ENCODE measurements around the gene GRAP2.

The GRAP2 gene

DNA sequence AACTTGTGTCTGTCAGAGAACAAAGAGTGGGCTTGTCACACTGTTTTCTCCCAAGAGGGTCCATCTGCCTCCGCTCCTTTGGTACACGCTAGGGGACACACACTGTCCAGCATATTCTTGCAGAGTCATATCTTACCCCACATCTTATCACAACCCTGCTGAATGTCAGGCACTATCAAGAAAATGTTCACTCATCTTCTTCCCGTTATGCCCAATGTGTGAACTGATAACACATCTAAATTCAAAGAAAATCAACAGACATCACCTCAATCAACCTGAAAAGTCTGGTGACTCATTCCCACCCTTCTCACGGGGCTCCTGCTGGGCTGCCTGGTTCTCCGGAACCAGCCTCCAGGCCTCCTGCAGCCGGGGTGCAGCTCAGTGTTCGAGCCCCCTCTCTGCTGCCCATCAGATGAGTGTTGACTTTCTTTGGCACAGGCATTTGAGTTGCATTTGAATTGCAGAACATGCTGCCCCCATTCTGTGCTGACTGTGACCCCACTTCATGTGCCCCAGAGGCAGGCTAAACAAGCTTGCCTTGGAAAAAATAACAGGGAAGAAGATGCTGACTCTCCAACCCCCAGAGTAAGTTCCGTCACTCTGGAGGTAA lies 19.4 kb downstream of the GRAP2 start:
- Histone ChIP-seq H3K36me3 (no peaks in the 10 kb centered on the region), H3K4me2 (no peak overlapping the region), H3K9me3 (no peaks in the 10 kb centered on the region), H3K4me3 (no peak overlapping the region), H3K9ac (no peak overlapping the region), H3K27ac (no peak overlapping the region), H3K4me1 (0 out of 2 replicates have a peak, but pooled peaks cover 1% of the 10 kb centered on the region), H4K20me1 (no peaks in the 10 kb centered on the region), H3K27me3 (no peaks in the 10 kb centered on the region)
- no peak for TF ChIP-seq Cebpa-rat (IDR thresholded peaks at IDR 0.05)

GRCh38 chr22:39923696-39924095 lies 22.8 kb downstream of the GRAP2 start:
- H3K36me3 ChIP-seq, result no peaks in the 10 kb centered on the region
- H3K4me3 ChIP-seq, result no peak overlapping the region
- H4K20me1 ChIP-seq, result no peaks in the 10 kb centered on the region
- no peak overlapping the region for H3K4me2 ChIP-seq
- no peak overlapping the region for H3K27ac ChIP-seq
- TF ChIP-seq Cebpa-rat (IDR thresholded peaks at IDR 0.05), result no peak
- peaks cover 13% of the 10 kb centered on the region; the same call in 1 of the 2 replicates for H3K4me1 ChIP-seq
- no peaks in the 10 kb centered on the region for H3K27me3 ChIP-seq
- H3K9me3 ChIP-seq, result no peaks in the 10 kb centered on the region
- H3K9ac ChIP-seq, result no peak overlapping the region

DNA sequence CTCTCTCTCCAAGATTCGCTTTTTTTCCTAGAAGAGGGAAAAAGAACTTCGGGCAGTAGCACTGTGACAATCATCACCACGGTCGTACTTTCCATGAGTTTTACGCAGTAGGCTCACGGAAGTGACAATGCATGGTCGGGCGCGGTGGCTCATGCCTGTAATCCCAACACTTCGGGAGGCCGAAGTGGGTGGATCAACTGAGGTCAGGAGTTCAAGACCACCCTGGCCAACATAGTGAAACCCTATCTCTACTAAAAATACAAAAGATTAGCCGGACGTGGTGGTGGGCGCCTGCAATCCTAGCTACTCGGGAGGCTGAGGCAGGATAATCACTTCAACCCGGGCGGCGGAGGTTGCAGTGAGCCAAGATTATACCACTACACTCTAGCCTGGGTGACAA lies 23.4 kb downstream of the GRAP2 start:
- no peak overlapping the region for H3K4me2 ChIP-seq
- H4K20me1 ChIP-seq, result no peaks in the 10 kb centered on the region
- H3K27ac ChIP-seq, result no peak overlapping the region
- H3K4me1 ChIP-seq, result peaks cover 13% of the 10 kb centered on the region; the same call in 1 of the 2 replicates
- no peaks in the 10 kb centered on the region for H3K27me3 ChIP-seq
- no peak for TF ChIP-seq Cebpa-rat (IDR thresholded peaks at IDR 0.05)
- H3K4me3 ChIP-seq, result no peak overlapping the region
- no peak overlapping the region for H3K9ac ChIP-seq
- H3K36me3 ChIP-seq, result no peaks in the 10 kb centered on the region
- no peaks in the 10 kb centered on the region for H3K9me3 ChIP-seq

DNA sequence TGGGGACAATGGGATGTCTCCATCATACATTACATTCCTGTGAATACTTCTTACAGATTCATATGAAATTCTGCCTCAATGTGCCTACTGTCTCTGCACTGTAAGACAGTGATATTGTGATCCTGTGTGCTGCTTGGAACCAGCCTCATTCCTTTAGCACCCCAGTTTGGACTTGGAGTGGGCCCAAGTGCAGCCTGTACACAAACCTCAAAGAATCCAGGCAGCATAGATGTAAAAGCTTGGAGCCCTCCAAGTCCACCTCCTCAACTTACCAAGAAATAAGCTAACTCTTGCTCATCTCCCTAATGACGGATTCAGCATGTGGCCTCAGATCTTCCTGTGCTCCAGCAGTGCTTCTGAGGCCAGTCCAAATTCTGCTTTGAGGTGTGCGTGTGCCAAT lies 24.4 kb downstream of the GRAP2 start:
- Histone ChIP-seq H3K9ac (no peak overlapping the region), H3K4me2 (no peak overlapping the region), H3K9me3 (no peaks in the 10 kb centered on the region), H3K4me1 (peaks cover 13% of the 10 kb centered on the region; the same call in 1 of the 2 replicates), H4K20me1 (no peaks in the 10 kb centered on the region), H3K27me3 (no peaks in the 10 kb centered on the region), H3K36me3 (no peaks in the 10 kb centered on the region), H3K27ac (no peak overlapping the region), H3K4me3 (no peak overlapping the region)
- no peak for TF ChIP-seq Cebpa-rat (IDR thresholded peaks at IDR 0.05)

DNA sequence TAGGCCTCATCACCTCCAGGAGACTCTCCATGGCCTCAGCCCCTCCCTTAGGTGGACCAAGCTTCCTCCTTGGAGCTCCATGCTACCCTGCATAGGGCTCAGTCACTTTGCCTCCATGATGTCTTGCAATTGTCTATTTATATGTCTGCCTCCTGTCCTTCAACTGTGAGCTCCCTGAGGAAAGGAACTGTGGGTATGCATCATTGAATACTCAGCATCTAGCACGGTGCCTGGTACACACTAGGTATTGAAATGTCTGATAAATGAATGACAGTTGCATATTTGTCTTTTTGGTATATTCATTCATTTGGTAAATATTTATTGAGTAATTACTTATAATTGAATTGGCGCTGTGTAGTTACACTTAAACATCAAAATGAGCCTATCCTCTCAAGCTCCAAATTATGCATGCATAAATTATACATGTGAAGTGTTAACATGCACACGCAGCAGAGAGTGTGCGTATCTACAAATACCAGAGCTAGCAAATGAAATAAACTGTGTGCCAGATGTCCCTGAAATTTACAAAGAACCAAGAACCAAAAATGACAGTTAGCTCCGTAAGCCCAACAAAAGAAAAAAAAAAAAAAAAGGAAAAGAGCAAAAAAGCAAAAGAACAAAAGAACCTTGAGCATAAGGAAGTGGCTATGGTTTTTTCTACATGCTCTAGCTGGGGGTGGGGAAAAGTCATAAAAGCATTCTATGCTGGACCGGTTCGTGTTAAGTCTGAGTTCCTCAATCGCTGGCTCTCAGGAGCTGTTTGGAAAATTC lies 25.2 kb downstream of the GRAP2 start:
- peaks cover 18% of the 10 kb centered on the region for H3K4me1 ChIP-seq
- no peaks in the 10 kb centered on the region for H3K36me3 ChIP-seq
- no peaks in the 10 kb centered on the region for H4K20me1 ChIP-seq
- no peak overlapping the region for H3K9ac ChIP-seq
- no peak overlapping the region for H3K27ac ChIP-seq
- 0 out of 2 replicates have a peak overlapping the region, but pooled peaks have one; percentile 1 for H3K4me2 ChIP-seq
- no peaks in the 10 kb centered on the region for H3K27me3 ChIP-seq
- TF ChIP-seq Cebpa-rat (IDR thresholded peaks at IDR 0.05), result no peak
- H3K4me3 ChIP-seq, result no peak overlapping the region
- no peaks in the 10 kb centered on the region for H3K9me3 ChIP-seq

DNA sequence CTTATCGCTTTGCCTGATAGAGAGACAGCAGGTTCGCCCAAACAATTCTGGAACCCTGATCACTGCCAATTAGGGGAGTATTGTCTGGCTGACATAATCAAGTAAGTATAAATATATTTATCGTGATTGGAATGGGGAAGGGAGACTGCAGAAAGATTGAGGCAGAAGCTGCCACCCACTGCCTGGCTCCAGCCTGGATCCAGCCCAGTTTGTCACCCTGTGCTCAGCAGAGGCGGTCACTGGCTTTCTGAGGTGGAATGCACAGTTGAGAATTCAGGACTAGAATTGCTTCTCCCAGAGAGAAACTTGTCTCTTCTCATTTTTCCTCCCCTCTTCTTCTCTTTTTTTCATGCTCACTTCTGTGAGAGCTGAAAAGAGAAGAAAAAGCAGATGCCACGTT lies 25.9 kb downstream of the GRAP2 start:
- no peak overlapping the region for H3K9ac ChIP-seq
- H3K4me2 ChIP-seq, result no peak overlapping the region

DNA sequence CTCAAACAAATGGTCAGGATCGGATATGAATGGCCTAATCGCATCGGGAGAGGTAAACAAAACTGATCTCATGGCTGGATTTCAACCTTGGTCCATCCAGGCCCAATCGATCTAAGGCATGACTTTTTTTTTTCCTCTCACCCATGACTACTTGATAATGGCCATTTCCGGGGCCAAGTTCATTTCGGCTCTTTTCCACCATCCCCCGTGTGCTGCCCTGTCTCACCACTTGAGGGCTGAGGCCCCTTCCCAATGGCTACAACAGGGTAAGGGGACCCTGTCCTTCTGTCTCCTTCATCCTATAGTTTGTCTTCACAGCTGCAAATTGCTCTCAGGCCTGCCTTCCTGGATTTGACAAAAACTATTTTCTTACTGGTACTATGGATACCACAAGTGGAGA lies 26.7 kb downstream of the GRAP2 start:
- Histone ChIP-seq H4K20me1 (no peaks in the 10 kb centered on the region), H3K4me1 (peaks cover 22% of the 10 kb centered on the region), H3K27ac (no peak overlapping the region), H3K27me3 (no peaks in the 10 kb centered on the region), H3K9ac (no peak overlapping the region), H3K4me3 (no peak overlapping the region), H3K36me3 (no peaks in the 10 kb centered on the region), H3K9me3 (no peaks in the 10 kb centered on the region), H3K4me2 (no peak overlapping the region)
- no peak for TF ChIP-seq Cebpa-rat (IDR thresholded peaks at IDR 0.05)

More for the DNA sequence above, 25.9 kb downstream of the GRAP2 start:
- Histone ChIP-seq H3K9me3 (no peaks in the 10 kb centered on the region), H3K27ac (no peak overlapping the region), H3K4me3 (no peak overlapping the region), H3K27me3 (no peaks in the 10 kb centered on the region), H3K4me1 (peaks cover 22% of the 10 kb centered on the region), H3K36me3 (no peaks in the 10 kb centered on the region), H4K20me1 (no peaks in the 10 kb centered on the region)
- no peak for TF ChIP-seq Cebpa-rat (IDR thresholded peaks at IDR 0.05)

GRCh38 chr22:39928536-39929520 lies 27.9 kb downstream of the GRAP2 start:
- Histone ChIP-seq H4K20me1 (no peaks in the 10 kb centered on the region), H3K36me3 (no peaks in the 10 kb centered on the region), H3K4me3 (no peak overlapping the region), H3K4me1 (peaks cover 33% of the 10 kb centered on the region), H3K27ac (no peak overlapping the region), H3K4me2 (no peak overlapping the region), H3K27me3 (no peaks in the 10 kb centered on the region), H3K9ac (no peak overlapping the region), H3K9me3 (no peaks in the 10 kb centered on the region)
- no peak for TF ChIP-seq Cebpa-rat (IDR thresholded peaks at IDR 0.05)

GRCh38 chr22:39931251-39931650 lies 30.4 kb downstream of the GRAP2 start:
- Histone ChIP-seq H3K9ac (no peak overlapping the region), H3K4me1 (peaks cover 31% of the 10 kb centered on the region), H3K27ac (no peak overlapping the region), H4K20me1 (no peaks in the 10 kb centered on the region), H3K27me3 (no peaks in the 10 kb centered on the region), H3K36me3 (no peaks in the 10 kb centered on the region), H3K4me2 (peak overlapping the region; percentile 27; the same call in 1 of the 2 replicates), H3K4me3 (no peak overlapping the region), H3K9me3 (no peaks in the 10 kb centered on the region)
- TF ChIP-seq Cebpa-rat (IDR thresholded peaks at IDR 0.05), result no peak
